K562 (cell line): Measurements from ENCODE around the gene ANKRD11. TPM values are rescaled to one million over a fixed set of nuclear protein-coding genes. Genes with fewer than 3 reads are reported as not detected.

ENCODE experiments used
- ATF6 ChIP-seq: sonication (generic); formaldehyde crosslinking; IDR thresholded peaks from 2 replicates; pipeline ENCODE4 v1.4.0; 2020; ENCODE audit warnings: mild to moderate bottlenecking, missing genetic modification reagents
- CC2D1A ChIP-seq: fragments of 450-650 bp; IDR thresholded peaks from 2 replicates; pipeline ENCODE4 v1.6.1; 2017; ENCODE audit warnings: mild to moderate bottlenecking
- CCNT2 ChIP-seq: IDR thresholded peaks from 2 replicates; pipeline ENCODE4 v1.6.1; 2011; ENCODE audit warnings: borderline replicate concordance, low read depth, mild to moderate bottlenecking, moderate library complexity, mixed read lengths, low read length; ENCODE audit not compliant: insufficient read length; ENCODE audit errors: extremely low read depth
- FIP1L1 ChIP-seq: fragments of 200-400 bp; formaldehyde crosslinking; IDR thresholded peaks from 2 replicates; pipeline ENCODE4 v1.6.1; 2018; ENCODE audit warnings: mild to moderate bottlenecking, low read depth, low read length; ENCODE audit not compliant: poor library complexity, severe bottlenecking
- GTF2B ChIP-seq: IDR thresholded peaks from 2 replicates; pipeline ENCODE4 v1.6.1; 2011; ENCODE audit not compliant: insufficient read length; ENCODE audit errors: extremely low read depth
- JUND ChIP-seq, 2 experiments: IDR thresholded peaks; 2 replicates in 1 of 2; 3 replicates in 1 of 2; pipeline ENCODE4 v1.6.1; 2011; ENCODE audit warnings: borderline replicate concordance in 2 of 2, low read depth in 2 of 2, low read length in 2 of 2, improper control_type of control experiment in 1 of 2, missing biosample characterization in 1 of 2, missing genetic modification characterization in 1 of 2, missing genetic modification reagents in 1 of 2
- KLF10 ChIP-seq: fragments of 250-450 bp; sonication (Bioruptor Pico); IDR thresholded peaks from 2 replicates; pipeline ENCODE4 v1.6.1; 2021; ENCODE audit warnings: matching md5 sums
- LARP7 ChIP-seq: fragments of 450-650 bp; IDR thresholded peaks from 2 replicates; pipeline ENCODE4 v1.6.1; 2016
- MBD2 ChIP-seq: sonication (generic); IDR thresholded peaks from 2 replicates; pipeline ENCODE4 v1.6.1; 2016; ENCODE audit warnings: low read depth, borderline replicate concordance
- NFYB ChIP-seq: IDR thresholded peaks from 2 replicates; pipeline ENCODE4 v1.6.1; 2011; ENCODE audit warnings: mild to moderate bottlenecking, moderate library complexity; ENCODE audit not compliant: insufficient read length; ENCODE audit errors: extremely low read depth
- NR1H2 ChIP-seq: sonication (generic); formaldehyde crosslinking; IDR thresholded peaks from 2 replicates; pipeline ENCODE4 v1.4.0; 2020; ENCODE audit warnings: mild to moderate bottlenecking, missing genetic modification reagents
- RUNX1 ChIP-seq: sonication (generic); IDR thresholded peaks from 2 replicates; pipeline ENCODE4 v1.6.1; 2016; ENCODE audit warnings: antibody characterized with exemption, low read depth
- TEAD4 ChIP-seq, 2 experiments: sonication (generic) in 1 of 2; formaldehyde crosslinking in 1 of 2; IDR thresholded peaks; 2 replicates each; pipeline versions ENCODE4 v1.6.1 to v1.8.0; 2012 to 2022; ENCODE audit warnings: borderline replicate concordance in 1 of 2, inconsistent platforms in 1 of 2, low read length in 1 of 2, mild to moderate bottlenecking in 1 of 2, missing genetic modification reagents in 1 of 2
- THAP12 ChIP-seq: fragments of 250-450 bp; sonication (Bioruptor Pico); IDR thresholded peaks from 2 replicates; pipeline ENCODE4 v1.9.0; 2021; ENCODE audit warnings: mild to moderate bottlenecking, inconsistent platforms
- ZBTB12 ChIP-seq: fragments of 250-450 bp; sonication (Bioruptor Pico); IDR thresholded peaks from 2 replicates; pipeline ENCODE4 v1.4.0; 2020
- ZEB2 ChIP-seq: fragments of 450-650 bp; IDR thresholded peaks from 2 replicates; pipeline ENCODE4 v1.6.1; 2016
- ZNF444 ChIP-seq: fragments of 250-450 bp; sonication (Bioruptor Pico); IDR thresholded peaks from 2 replicates; pipeline ENCODE4 v1.4.0; 2020; ENCODE audit warnings: mild to moderate bottlenecking, moderate library complexity
- ZNF830 ChIP-seq: fragments of 250-450 bp; sonication (Bioruptor Pico); IDR thresholded peaks from 2 replicates; pipeline ENCODE4 v1.5.0; 2021; ENCODE audit warnings: mild to moderate bottlenecking
- polyA plus RNA-seq, 8 experiments: library from polyadenylated mRNA; depleted of rRNA in 4 of 8; stranded (reverse) in 5 of 8; unstranded in 3 of 8; fragments of >200 nt; fragmentation: Nextera tagmentation in 2 of 8; fragmentation: Illumina TruSeq in 1 of 8; extraction: Ambion mirVana in 2 of 8; extraction: Trizol in 1 of 8; gene quantifications; 2 replicates each; pipeline versions ENCODE4 v1.2.1 to v1.2.3, GENCODE V29; 2011 to 2014; ENCODE audit warnings: inconsistent platforms in 1 of 8, missing spikeins in 1 of 8
- total RNA-seq, 7 experiments: library from RNA; depleted of rRNA in 6 of 7; stranded (reverse); fragments of >200 nt in 6 of 7; fragmentation: Illumina TruSeq in 2 of 7; extraction: Trizol in 2 of 7; gene quantifications; 2 replicates each; pipeline versions ENCODE4 v1.2.1 to v1.2.3, GENCODE V29; 2011 to 2021; ENCODE audit warnings: low replicate concordance in 1 of 7

Gene ANKRD11
- total and polyA plus RNA-seq, 9 of the 15 experiments (the other 6 are each of a cell fraction or from before 2014, with no cell fraction given): 4.7 to 126 (median 31.7) TPM

- TF ChIP-seq JUND (IDR thresholded peaks at IDR 0.05; ENCODE audit: borderline replicate concordance, low read depth, low read length) (peak; percentile 35; the same call in 1 of the 2 replicates), JUND (tag; IDR thresholded peaks at IDR 0.05; ENCODE audit: borderline replicate concordance, low read depth, low read length) (peak; percentile 21; the same call in 1 of the 3 replicates), ATF6 (CRISPR knock-in tag) (no peak), ZNF444 (CRISPR knock-in tag) (no peak), THAP12 (CRISPR knock-in tag) (peak; percentile 94), MBD2 (peak; percentile 98), NFYB (peak; percentile 81), LARP7 (no peak), CC2D1A (no peak), ZNF830 (CRISPR knock-in tag) (peak; percentile 79; the same call in 1 of the 2 replicates), NR1H2 (CRISPR knock-in tag) (no peak), FIP1L1 (peak; percentile 10), CCNT2 (peak; percentile 48), ZEB2 (no peak), TEAD4 (IDR thresholded peaks at IDR 0.05; ENCODE audit: low read length) (peak; percentile 9; the same call in 1 of the 2 replicates), TEAD4 (CRISPR knock-in tag; IDR thresholded peaks at IDR 0.05; ENCODE audit: borderline replicate concordance) (no peak), ZBTB12 (CRISPR knock-in tag) (peak; percentile 82), GTF2B (no peak), KLF10 (CRISPR knock-in tag) (no peak), RUNX1 (peak; percentile 29; the same call in 1 of the 2 replicates)
These were observed at the start of gene ANKRD11 (continued) for GRCh38 chr16:89490439-89491237.
